Activated CD8-positive, alpha-beta memory T cell treated with anti-CD3 and anti-CD28 coated beads for 1 hour (primary cell): ENCODE results near the gene PDIA2.

Experiments used
- DNase-seq, 2 donors: peaks; one replicate each; pipeline ENCODE4 v3.0.0-alpha.2; 2020; ENCODE audit warnings: low read depth in 1 of 2; ENCODE audit errors: extremely low read depth in 1 of 2

The PDIA2 gene

DNA sequence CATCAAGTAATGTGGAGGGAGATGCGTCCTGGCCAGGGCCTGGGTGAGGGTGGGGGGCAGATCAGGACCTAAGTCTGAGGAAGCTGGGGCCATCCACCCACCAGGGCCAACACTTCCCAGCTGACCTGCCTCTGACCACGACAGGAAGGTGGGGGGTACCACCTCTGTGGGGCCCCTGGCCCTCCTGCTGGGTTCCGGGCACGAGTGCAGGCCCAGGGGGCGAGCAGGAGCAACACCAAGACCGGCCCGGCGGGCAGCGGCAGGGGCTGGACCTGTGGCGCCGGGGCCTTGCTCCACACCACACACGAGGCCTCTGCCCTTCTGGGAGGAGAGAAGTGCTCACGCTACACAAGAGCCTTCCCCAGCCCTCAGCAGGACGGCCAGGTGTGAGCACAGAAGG is 13.3 kb downstream of the PDIA2 start:
- no peak for DNase-seq

DNA sequence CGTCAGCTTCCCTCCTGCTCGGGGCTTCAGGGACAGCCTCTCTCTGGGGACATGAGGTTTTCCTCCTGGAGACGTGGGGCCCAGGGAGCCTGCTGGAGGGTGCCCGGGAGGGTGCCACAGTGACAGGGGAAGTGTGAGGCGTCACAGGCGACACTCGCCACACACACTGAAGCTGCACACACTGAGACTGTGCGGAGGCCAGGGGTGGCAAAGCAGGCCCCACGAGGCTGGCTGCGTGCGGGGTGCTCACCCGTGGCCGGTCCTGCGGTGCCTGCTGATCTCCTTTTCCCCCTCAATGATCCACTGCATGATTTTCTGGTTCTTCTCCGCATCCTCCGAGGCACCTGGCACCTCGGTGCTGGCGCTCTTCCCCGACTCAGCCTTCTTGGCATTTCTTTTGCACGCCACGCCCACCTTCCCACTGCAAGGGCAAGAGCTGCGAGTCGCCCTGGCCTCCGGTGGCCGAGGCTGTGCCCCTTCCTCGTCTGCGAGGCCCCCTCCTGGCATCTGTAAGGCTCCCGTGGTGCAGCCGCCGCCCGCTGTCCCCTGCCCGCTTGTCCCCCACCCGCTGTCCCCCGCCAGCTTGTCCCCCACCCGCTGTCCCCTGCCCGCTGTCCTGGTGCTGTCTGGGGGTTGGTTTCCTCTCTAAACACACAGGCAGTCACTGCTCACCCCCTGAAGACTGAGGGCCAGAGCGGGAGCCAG is 14.0 kb downstream of the PDIA2 start:
- no peak for DNase-seq

DNA sequence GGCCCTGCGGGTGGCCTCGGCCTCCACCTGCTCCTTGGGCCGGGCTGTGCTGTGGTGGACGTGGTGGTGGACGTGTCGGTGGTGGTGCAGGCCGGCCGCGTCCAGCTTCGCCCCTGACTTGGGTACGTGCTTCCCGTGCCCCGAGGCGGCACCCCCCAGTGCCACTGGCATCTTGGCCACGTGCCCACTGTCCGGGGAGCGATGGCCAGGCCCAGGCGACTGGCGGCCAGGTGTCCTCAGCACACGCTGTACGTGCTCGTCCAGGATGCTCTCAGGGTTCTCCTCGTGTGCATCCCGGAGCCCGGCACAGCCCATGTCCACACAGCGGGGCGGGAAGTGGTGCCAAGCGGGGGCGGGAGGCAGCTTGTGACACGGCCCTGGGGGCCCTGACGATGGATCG is 14.9 kb downstream of the PDIA2 start:
- no peak for DNase-seq

DNA sequence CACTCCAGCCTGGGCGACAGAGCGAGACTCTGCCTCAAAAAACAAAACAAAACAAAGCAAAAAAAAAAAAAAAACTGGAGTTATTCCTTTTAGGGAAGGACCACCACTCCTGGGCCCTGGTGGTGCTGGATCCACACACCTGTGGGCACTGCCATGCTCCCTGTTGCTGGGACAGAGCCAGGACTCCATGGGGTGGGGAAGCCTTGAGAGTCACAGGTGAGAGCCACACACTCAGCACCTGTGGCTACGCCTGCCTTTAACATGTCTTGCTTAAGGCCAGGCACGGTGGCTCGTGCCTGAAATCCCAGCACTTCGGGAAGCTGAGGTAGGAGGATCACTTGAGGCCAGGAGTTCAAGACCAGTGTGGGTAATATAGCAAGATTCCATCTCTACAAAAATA is 18.3 kb downstream of the PDIA2 start:
- DNase-seq, result no peak

DNA sequence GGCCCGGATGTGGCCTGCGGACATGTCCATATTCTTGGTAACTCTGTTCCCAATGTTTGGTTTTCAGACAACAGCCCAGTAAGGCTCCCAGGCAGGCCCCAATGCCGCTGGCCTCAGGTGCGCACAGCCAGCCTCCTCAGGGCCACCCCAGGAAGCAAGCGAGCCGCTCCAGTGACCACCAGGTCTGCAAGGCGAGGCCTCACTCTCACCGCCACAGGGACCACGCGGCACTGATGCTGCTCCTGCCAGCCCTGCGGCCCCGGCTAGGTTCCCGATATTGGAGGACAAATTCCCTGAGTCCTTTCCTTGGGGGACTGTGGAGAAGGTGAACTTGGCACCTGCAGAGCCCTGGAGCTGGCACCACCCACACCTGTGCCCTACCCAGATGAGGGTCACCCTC is 19.0 kb downstream of the PDIA2 start:
- DNase-seq, result no peak

DNA sequence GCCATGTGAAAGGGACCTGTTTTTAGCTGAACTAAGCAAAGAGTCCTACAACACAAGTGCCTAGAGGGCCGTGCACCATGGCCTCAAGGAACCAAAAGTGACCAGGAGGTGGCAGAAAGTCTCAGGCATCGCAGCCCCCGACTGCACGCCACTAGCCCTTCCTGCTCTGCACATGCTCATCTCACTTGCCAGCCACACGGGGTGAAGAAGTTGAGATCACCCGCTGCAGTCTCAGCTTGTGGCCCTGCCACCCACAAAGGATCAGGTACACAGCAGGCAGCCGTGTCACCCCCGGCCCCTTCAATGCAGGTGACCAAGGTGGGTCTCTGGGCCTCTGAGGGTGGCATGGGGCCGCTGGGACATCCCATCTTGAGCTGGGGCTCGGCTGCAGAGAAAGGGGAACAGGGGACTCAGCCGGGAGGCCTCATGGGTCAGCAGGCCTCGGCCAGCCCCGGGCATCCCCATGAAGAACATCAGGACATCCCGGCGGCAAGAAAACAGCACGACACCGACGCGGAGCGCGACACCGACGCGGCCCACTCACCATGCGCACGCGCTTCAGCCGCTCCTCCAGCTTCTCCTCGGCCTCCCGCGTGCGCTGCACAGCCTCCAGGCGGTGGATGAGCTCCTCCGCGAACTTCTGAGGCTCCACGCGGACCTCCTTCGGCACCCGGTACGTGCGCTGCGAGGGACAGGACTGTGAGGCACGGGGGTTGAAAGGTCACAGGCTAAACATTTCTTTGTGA is 21.0 kb downstream of the PDIA2 start:
- no peak for DNase-seq

DNA sequence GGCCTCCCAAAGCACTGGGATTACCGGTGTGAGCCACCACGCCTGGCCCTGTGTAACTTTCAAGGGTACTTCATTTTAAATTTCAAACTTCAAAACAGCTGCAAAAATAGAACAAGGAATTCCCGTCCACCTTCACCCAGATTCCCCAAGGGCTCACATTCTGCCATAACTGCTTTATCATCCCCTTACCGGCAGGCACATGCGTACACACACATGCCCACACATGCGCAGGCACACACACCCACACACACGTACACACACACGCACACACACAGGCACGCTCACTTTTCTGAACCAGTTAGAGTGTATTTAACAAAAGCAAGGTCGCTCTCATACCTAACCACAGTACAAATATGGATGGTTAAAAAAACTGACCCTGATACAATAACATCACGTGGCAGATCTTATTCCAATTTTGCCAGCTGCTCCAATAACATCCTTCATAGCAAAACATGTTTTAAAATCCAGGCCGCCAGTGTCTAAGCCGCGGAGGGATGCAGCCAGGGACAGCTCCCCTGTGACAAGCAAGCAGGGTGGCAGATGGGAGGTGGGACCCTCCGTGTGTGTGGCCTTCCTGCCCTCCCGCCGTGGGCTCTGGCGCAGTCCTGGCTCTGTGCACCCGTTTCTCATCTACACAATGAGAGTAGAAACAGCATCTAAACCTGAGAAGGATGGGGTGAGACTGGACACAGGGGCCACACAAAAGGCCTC is 23.1 kb downstream of the PDIA2 start:
- DNase-seq, result no peak

DNA sequence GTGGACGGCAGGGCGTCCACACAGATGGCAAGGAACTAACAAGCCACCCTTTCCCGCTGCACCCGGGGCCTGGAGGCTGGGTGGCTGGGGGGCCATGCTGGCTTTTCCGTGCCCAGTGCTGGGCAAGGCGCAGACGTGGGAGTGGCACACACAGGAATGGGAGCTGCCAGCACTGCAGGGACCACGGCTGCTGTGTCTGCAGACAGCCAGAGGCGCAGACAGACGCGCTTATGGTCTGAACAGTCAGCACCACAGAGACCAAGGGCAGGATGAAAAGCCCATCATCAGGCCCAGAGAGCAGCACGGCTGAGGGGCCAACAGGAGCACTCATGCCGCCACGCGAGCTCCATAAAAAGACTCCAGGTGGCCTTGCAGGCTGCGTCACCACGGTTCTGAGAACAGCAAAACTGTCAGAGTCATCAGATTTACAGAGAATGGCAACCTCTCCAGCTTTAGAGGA is 24.0 kb downstream of the PDIA2 start:
- no peak for DNase-seq

DNA sequence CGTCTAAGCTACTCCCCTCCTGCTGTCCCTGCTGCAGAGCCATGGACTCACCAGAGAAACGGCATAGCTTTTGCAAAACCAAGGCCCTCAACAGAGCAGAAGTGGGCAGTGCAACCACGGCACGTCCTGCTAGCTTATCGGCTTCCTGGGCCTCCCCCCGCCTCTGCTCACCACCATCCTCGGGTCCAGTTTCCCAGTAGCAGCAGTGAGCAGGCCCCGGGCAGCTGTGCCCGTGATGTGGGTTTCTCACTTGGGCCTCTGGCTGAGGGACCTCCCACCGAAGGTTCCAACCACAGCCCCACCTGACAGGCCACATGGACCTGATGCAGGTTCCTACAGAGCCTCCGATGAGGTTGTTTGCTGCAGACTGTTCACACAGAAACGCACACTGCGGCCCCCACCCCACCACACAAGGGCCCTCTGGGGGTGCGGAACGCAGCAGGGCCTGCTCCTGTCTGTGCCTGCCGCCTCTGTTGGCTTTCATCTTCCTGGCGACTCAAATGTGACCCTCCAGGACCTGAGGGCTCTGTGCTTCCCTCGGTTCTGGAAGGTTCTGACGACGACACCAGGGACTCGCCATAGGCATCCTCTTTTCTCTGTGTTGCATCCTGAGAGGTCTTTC is 24.8 kb downstream of the PDIA2 start:
- DNase-seq, result no peak

DNA sequence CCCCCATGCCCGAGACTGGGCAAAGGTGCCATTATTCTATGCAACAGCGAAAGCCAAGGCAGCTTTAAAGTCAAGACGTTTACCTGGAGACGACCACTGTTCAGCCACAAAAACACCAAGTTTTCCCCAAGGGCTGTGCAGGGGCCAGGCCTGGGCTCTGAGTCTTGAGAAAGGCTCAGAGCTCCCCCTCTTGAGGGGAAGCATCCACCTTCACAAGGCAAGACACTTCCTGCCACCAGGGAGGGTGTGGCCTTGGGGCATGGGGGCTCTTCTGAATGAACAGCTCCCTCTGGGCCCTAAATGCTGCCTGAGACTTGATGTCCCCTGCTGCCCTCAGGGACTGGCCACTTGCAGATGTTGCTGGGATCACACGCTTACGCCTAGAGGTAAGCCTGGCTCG is 26.5 kb downstream of the PDIA2 start:
- DNase-seq, result no peak

DNA sequence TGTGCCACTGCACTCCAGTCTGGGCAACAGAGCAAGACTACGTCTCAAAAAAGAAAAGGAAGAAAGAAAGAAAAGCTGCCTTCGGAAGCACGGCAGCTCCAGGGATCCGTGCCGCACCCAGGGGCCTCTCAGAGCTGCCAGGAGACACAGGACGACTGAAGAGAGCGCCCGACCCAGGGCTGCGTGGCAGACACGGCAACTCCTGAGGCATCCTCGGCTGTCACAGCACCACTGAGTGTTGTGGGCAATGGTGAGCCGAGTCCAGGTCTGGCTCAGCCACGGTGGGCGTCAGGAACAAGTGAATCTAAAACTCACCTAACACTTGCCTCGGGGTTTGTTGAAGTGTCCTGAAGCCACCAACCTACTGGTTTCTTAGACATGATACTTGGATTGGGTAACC is 28.8 kb downstream of the PDIA2 start:
- DNase-seq, result no peak

DNA sequence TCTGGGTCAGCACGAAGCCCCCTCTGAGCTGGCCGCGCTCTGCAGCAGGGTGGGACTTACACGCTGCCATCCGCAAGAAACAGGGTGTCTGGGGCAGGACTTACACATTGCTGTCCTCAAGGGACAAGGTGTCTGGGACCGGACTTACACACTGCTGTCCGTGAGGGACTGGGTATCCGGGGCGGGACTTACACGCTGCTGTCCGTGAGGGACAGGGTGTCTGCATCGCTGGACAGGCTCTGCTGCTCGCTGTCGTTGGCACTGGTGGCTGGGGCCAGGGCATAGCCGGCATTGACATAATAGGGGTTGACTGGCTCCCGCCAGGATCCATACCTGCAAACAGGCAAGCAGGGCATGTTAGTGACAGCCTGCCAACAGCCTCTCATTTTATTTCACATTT is 31.4 kb downstream of the PDIA2 start:
- DNase-seq, result no peak

DNA sequence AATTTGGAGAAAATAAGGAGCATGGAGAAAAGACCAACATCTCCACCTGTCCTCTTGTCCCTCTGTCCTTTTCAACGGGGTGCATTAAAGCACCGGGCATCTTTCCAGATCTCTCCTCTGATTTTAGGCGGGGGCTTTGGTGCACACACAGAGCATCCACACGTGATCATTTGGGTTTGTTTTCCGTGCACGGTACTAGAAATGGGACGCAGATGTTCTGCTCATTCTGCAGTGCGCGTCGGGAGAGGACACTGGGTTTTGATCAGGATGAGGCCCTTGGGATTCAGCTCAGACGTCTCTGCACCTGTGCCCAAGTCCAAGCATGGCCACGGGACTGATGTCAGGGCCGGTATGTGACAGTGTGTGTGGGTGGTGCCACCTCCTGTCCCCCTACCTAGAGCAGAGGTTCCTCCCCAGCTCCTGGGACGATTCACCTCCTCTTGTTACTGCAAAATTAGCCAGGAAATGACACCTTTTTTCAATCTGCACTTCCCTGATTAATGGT is 31.9 kb downstream of the PDIA2 start:
- no peak for DNase-seq

DNA sequence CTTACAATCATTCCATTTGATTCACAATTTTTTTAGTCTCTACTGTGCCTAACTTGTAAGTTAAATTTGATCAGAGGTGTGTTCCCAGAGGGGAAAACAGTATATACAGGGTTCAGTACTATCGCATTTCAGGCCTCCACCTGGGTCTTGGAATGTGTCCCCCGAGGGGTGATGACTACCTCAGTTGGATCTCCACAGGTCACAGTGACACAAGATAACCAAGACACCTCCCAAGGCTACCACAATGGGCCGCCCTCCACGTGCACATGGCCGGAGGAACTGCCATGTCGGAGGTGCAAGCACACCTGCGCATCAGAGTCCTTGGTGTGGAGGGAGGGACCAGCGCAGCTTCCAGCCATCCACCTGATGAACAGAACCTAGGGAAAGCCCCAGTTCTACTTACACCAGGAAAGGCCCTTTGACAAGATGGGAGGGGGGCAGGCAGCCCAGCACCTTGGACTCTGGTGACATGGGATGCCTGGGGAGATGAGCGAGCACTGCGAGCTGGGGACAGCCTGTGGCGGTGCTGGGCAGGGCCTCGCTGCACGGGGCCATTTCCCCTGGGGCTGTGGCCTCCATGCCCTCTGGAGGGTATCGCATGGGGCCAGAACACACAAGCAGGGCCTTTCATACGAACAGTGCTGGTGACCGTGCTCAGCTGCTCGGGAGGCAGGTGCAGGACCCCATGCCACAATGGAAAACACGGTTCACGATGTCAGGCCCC is 33.9 kb downstream of the PDIA2 start:
- DNase-seq, result no peak

DNA sequence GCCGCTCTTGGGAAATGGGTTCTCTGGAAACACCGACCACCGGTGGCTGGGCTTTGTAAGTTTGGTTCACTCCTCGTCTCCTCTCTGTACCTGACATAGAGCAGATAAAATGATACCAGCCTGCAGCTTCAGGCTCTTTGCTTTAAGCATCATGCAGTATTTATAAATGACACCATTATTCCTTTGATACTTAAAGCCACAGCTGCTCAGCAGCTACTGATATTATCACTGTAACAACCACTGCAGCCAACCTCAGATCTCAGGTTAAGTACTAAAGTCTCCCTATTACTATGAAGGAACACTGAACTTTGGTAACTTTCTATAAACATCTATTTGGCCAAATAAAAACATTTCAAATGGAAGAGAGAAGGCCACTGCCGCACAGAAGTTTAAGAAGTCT is 34.6 kb downstream of the PDIA2 start:
- DNase-seq, result no peak

DNA sequence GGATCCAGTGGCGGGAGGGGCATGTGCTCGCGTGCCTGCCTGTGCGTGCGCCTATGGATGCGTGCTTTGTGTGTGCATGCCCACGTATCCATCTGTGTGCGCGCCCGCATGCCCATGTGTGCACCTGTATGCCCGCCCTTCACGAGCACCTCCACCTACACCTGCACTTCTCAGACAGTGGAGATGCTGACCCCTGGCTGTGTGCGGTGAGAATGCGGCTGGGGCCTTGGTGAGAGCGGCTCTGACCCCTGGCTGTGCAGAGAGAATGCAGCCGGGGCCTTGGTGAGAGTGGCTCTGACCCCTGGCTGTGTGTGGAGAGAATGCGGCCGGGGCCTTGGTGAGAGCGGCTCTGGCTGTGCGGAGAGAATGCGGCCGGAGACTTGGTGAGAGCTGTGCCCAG is 35.7 kb downstream of the PDIA2 start:
- DNase-seq, result no peak

DNA sequence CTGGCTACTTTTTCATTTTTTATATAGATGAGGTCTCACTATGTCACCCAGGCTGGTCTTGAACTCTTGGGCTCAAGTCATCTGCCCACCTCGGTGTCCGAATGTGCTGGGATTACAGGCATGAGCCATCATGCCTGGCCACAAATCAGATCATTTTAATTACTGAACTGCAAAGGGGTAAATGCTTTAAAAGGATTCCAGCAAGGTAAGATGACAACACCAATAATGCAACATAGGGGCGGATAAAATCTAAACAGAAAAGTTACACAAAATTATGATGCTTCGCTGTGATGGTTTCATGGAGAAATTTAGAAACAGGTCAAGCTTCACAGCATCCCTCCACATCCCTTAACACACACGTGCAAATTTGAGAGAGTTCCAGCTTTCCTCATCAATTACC is 37.2 kb downstream of the PDIA2 start:
- DNase-seq, result no peak

DNA sequence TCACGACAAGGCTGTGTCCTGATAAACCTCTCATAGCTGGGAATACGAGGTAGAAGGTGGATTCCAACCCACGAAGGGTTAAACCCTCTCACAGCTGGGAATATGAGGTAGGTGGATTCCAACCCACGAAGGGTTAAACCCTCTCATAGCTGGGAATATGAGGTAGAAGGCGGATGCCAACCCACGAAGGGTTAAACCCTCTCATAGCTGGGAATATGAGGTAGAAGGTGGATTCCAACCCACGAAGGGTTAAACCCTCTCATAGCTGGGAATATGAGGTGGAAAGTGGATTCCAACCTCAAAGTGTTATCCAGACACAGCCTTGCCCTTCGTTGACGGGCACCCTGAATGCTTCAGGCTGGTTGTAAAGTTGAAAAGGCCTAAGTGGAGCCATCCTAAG is 38.6 kb downstream of the PDIA2 start:
- DNase-seq, result no peak

DNA sequence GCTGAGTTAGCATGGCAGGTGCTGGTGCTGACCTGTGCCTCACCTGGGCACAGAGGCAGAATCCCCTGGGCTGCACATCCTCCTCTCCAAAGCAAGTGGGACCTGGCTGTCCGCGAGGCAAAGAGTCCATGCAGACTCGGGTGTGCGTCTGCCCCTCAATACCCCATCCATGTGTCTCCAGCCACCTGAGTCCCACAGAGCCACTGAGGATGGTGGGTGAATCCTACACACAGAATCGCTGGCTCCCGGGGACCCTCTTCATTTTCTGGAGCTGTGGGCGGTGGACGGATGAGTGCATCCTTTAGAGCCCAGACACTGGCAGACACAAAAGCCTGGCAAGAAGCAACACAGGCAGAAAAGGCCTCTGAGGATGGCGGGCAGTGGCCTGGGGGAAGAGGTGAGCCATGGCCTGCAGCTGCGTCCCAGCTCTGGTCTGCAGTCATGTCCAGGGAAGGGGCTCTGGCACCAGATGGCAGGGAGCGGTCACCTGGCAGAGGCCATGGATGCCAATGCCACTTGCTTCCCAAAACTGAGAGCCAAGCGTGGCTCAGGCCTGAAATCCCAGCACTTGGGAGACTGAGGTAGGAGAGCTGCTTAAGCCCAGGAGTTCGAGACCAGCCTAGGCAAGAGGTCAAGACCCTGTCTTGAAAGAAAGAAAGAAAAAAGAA is 39.6 kb downstream of the PDIA2 start:
- no peak for DNase-seq

DNA sequence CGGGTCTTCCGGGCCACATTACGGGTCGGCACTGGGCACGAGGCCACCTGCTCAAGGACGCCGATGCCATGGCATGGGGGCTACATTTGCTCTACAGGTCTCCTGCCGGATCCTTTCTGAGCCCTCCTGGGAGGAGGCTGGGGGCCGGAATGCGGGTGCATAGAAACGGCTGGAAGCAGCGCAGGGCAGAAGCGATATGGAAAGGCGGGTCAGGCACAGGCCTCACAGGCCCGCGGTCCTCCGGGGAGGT is 41.2 kb downstream of the PDIA2 start:
- DNase-seq, result no peak
